Epithelial cell of proximal tubule (primary cell): ENCODE data around the gene MSH3. TPM values are rescaled to one million over a fixed set of nuclear protein-coding genes. Genes with fewer than 3 reads are reported as not detected.
"Not testable (repeated sequence)": the region's sequence is repeated elsewhere in the genome, so short reads cannot be mapped to it uniquely, and the experiment has no call there.

Source experiments
- DNase-seq: peaks from one replicate; pipeline ENCODE4 v3.0.0-alpha.2; 2011; ENCODE audit warnings: low read depth
- H3K4me3 ChIP-seq: 2 replicates; pipeline ENCODE4 v1.5.1; 2011; ENCODE audit warnings: low read depth, mild to moderate bottlenecking, low read length
- CTCF ChIP-seq: conservative IDR thresholded peaks from 2 replicates; pipeline ENCODE4 v1.5.1; 2012; ENCODE audit warnings: low read depth, mild to moderate bottlenecking, low read length
- total RNA-seq: library from RNA; depleted of rRNA; stranded (reverse); fragments of >200 nt; gene quantifications from 2 replicates; pipeline ENCODE4 v1.2.3, GENCODE V29; 2015

The MSH3 gene
- total RNA-seq, 1 donor from 2014 or later, result 8.8 TPM

GRCh38 chr5:80782626-80783025 is 128.2 kb downstream of the MSH3 start:
- peak; percentile 53 for DNase-seq
- no peak for TF ChIP-seq CTCF
- no peak overlapping the region for H3K4me3 ChIP-seq

- DNase-seq, H3K4me3 ChIP-seq: not testable (repeated sequence)
Observed at GRCh38 chr5:80783751-80784150, 129.3 kb downstream of the MSH3 start.

- no peak overlapping the region for H3K4me3 ChIP-seq
- no peak for TF ChIP-seq CTCF
- no peak for DNase-seq
Observed at GRCh38 chr5:80784451-80784850, 130.0 kb downstream of the MSH3 start.

GRCh38 chr5:80789319-80790016 is 135.0 kb downstream of the MSH3 start:
- not testable (repeated sequence) for DNase-seq, H3K4me3 ChIP-seq

GRCh38 chr5:80790698-80791097 is 136.2 kb downstream of the MSH3 start:
- no peak for TF ChIP-seq CTCF
- no peak overlapping the region for H3K4me3 ChIP-seq
- no peak for DNase-seq

- H3K4me3 ChIP-seq, result no peak overlapping the region
- TF ChIP-seq CTCF, result no peak
- DNase-seq, result no peak
Observed at GRCh38 chr5:80793354-80793753, 138.9 kb downstream of the MSH3 start.

- no peak overlapping the region for H3K4me3 ChIP-seq
- DNase-seq, result no peak
- TF ChIP-seq CTCF, result no peak
Observed at GRCh38 chr5:80796846-80797245, 142.4 kb downstream of the MSH3 start.

GRCh38 chr5:80797428-80798024 is 143.1 kb downstream of the MSH3 start:
- no peak overlapping the region for H3K4me3 ChIP-seq
- DNase-seq, result no peak
- TF ChIP-seq CTCF, result no peak
